ENCODE results near the gene MTHFD1. TPM values are rescaled to one million over a fixed set of nuclear protein-coding genes. Genes with fewer than 3 reads are reported as not detected.

MTHFD1 gene
- total RNA-seq, 3 donors from 2014 or later = 35.9 to 73.3 (median 37.3) TPM

DNA sequence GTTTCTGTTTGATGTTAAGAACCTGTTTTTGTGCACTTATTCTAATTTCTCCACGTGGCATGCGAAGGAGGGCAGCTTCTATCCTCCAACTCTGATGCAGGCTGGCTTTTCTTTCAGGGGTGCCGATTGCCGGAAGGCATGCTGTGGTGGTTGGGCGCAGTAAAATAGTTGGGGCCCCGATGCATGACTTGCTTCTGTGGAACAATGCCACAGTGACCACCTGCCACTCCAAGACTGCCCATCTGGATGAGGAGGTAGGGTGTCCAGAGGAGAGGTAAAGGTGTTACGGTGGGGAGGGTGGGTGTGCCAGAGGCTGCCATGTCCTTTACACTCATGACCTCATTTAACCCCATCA is 29.6 kb downstream of the MTHFD1 start:
- no peaks in the 10 kb centered on the region for H3K36me3 ChIP-seq (ENCODE audit: low read depth)
- H3K4me3 ChIP-seq = no peak overlapping the region
- no peak for TF ChIP-seq CTCF (IDR thresholded peaks at IDR 0.05)
- ATAC-seq (no peak), DNase-seq (no peak)
- no peaks in the 10 kb centered on the region for H3K4me1 ChIP-seq (ENCODE audit: low read depth)
- no peaks in the 10 kb centered on the region for H3K9me3 ChIP-seq
- intact Hi-C loops (cut with DNase I, micrococcal nuclease) = no loop called here

DNA sequence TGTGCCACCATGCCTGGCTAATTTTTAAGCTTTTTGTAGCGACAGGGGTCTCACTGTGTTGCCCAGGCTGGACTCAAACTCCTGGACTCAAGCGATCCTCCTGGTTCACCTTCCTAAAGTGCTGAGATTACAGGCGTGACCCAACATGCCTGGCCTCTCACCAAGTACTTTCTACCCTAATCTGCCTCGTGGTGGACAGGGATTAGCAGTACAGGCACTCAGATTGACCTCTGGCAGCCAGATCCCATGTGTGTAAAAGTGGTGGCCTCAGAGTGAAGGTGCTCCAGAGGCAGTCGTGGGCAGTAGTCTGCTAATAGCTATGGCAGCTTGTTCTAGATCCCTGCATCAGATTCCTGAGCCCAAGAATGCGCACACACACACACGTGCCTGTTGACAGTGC is 30.9 kb downstream of the MTHFD1 start:
- TF ChIP-seq CTCF (IDR thresholded peaks at IDR 0.05) = no peak
- ATAC-seq = no peak
- intact Hi-C loops (cut with DNase I, micrococcal nuclease) = no loop called here
- no peak for DNase-seq
- H3K9me3 ChIP-seq = no peaks in the 10 kb centered on the region
- no peaks in the 10 kb centered on the region for H3K4me1 ChIP-seq (ENCODE audit: low read depth)
- no peak overlapping the region for H3K4me3 ChIP-seq
- no peaks in the 10 kb centered on the region for H3K36me3 ChIP-seq (ENCODE audit: low read depth)

DNA sequence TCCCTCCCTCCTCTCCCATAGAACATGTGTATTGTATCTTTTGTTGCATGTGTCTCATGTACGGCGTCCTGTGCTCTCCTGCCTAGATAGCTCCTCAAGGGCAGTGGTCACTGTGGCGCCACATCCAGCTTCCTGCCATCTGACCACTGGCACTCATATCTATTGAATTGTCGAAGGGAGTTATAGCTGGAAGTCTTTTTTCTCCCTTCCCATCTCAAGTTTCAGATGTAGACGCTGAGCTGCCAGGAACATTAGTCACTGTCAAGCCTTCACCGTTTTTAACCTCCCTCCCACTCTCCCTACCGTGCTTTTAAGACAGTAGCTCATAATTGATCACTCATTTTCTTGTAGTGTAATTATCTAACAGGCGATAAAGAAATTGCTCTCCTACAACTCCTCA is 33.0 kb downstream of the MTHFD1 start:
- no peak for DNase-seq
- intact Hi-C loops (cut with DNase I, micrococcal nuclease) = no loop called here
- H3K36me3 ChIP-seq (ENCODE audit: low read depth) = no peaks in the 10 kb centered on the region
- ATAC-seq = no peak
- H3K9me3 ChIP-seq = no peaks in the 10 kb centered on the region
- no peak for TF ChIP-seq CTCF (IDR thresholded peaks at IDR 0.05)
- no peak overlapping the region for H3K4me3 ChIP-seq
- H3K4me1 ChIP-seq (ENCODE audit: low read depth) = no peaks in the 10 kb centered on the region

DNA sequence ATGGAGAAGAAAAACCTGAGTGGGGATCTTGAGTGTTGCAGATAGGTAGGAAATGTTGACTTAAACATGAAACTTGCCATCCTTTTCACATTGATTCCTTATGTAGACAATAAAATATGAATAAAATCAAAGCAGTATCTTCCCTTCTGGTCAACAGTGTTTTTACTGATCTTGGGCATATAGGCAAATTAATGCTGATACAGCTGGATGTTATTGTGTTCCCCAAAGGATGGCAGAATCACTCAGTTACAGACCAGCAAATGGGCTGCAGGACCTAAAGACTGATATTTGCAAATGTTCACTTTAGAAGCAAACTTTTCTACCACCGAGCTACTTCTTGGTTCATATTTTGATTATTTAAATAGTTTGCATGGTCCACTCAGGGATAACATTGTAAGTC is 33.9 kb downstream of the MTHFD1 start:
- no peak for DNase-seq
- no peaks in the 10 kb centered on the region for H3K36me3 ChIP-seq (ENCODE audit: low read depth)
- intact Hi-C loops (cut with DNase I, micrococcal nuclease) = no loop called here
- no peaks in the 10 kb centered on the region for H3K4me1 ChIP-seq (ENCODE audit: low read depth)
- no peak for ATAC-seq
- H3K9me3 ChIP-seq = no peaks in the 10 kb centered on the region
- no peak overlapping the region for H3K4me3 ChIP-seq
- no peak for TF ChIP-seq CTCF (IDR thresholded peaks at IDR 0.05)

- no peak for TF ChIP-seq CTCF (IDR thresholded peaks at IDR 0.05)
- ATAC-seq (no peak), DNase-seq (no peak)
- intact Hi-C loops (cut with DNase I, micrococcal nuclease) = no loop called here
- Histone ChIP-seq H3K36me3 (ENCODE audit: low read depth) (no peaks in the 10 kb centered on the region), H3K4me3 (no peak overlapping the region), H3K9me3 (no peaks in the 10 kb centered on the region), H3K4me1 (ENCODE audit: low read depth) (no peaks in the 10 kb centered on the region)
Observed at GRCh38 chr14:64422756-64423155, 34.6 kb downstream of the MTHFD1 start.

- no peak for TF ChIP-seq CTCF (IDR thresholded peaks at IDR 0.05)
- Histone ChIP-seq H3K4me3 (no peak overlapping the region), H3K36me3 (ENCODE audit: low read depth) (no peaks in the 10 kb centered on the region), H3K4me1 (ENCODE audit: low read depth) (no peaks in the 10 kb centered on the region), H3K9me3 (no peaks in the 10 kb centered on the region)
- intact Hi-C loops (cut with DNase I, micrococcal nuclease) = no loop called here
- DNase-seq (no peak), ATAC-seq (no peak)
Observed at GRCh38 chr14:64423987-64424386, 35.8 kb downstream of the MTHFD1 start.
